Right lobe of liver (tissue), 4 donors: ENCODE measurements around the gene SERINC5.

Source experiments
- POLR2A ChIP-seq: fragments of 450-650 bp; IDR thresholded peaks from one replicate; pipeline ENCODE4 v1.6.1; 2017; ENCODE audit warnings: antibody characterized with exemption, mild to moderate bottlenecking
- TF ChIP-seq, protein P1 (sequence below), 4 donors: fragments of 200-600 bp in 3 of 4; fragments of 450-650 bp in 1 of 4; IDR thresholded peaks; one replicate each; pipeline versions ENCODE4 v1.5.1 to v1.8.0; 2016 to 2022; ENCODE audit warnings: antibody characterized with exemption in 4 of 4, mild to moderate bottlenecking in 2 of 4
- donor health status: DM: no; HTN: no; CAD: no.
- donor health status: DM: no; HTN: no; CAD: no.
- donor health status: DM: no; HTN: yes; CAD: no.

DNA sequence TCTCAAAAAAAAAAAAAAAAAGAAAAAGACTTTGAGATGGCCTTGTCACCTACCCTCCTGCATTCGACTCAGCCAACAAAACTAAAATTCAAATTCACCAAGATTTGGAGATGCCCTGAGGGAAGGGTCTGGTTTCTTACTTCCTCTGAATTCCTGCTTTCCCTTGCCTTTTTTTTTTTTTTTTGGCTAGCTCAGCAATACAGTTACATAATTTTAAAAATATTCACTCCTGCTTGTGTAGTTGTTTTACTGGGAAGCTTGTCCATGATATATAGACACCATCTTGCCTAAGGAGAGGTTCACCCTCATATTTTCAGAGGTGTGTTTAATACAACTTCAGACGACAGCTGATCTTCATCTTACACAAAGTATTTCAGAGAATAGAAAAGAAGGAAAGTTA is 21.3 kb upstream of the SERINC5 start:
- TF ChIP-seq, protein P1, sequence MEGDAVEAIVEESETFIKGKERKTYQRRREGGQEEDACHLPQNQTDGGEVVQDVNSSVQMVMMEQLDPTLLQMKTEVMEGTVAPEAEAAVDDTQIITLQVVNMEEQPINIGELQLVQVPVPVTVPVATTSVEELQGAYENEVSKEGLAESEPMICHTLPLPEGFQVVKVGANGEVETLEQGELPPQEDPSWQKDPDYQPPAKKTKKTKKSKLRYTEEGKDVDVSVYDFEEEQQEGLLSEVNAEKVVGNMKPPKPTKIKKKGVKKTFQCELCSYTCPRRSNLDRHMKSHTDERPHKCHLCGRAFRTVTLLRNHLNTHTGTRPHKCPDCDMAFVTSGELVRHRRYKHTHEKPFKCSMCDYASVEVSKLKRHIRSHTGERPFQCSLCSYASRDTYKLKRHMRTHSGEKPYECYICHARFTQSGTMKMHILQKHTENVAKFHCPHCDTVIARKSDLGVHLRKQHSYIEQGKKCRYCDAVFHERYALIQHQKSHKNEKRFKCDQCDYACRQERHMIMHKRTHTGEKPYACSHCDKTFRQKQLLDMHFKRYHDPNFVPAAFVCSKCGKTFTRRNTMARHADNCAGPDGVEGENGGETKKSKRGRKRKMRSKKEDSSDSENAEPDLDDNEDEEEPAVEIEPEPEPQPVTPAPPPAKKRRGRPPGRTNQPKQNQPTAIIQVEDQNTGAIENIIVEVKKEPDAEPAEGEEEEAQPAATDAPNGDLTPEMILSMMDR (IDR thresholded peaks at IDR 0.05): no peak
- TF ChIP-seq POLR2A: no peak
